Right atrium auricular region (tissue), 2 donors: Measurements from ENCODE around the gene DOK6. TPM values are rescaled to one million over a fixed set of nuclear protein-coding genes. Genes with fewer than 3 reads are reported as not detected.

Experiments
- DNase-seq: peaks from one replicate; pipeline ENCODE4 v3.0.0-alpha.2; 2019; ENCODE audit warnings: low spot score
- H3K27ac ChIP-seq, 2 donors: fragments of 200-600 bp; sonication (generic); 1 replicate in 1 of 2; 2 replicates in 1 of 2; pipeline ENCODE4 v1.5.1; 2016 to 2019
- H3K27me3 ChIP-seq, 2 donors: fragments of 200-600 bp; sonication (generic); one replicate each; pipeline versions ENCODE4 v1.5.1 to v1.6.0; 2017 to 2019
- H3K36me3 ChIP-seq: fragments of 200-600 bp; sonication (generic); one replicate; pipeline ENCODE4 v1.5.1; 2016
- H3K4me1 ChIP-seq, 2 donors: fragments of 200-600 bp; sonication (generic); one replicate each; pipeline versions ENCODE4 v1.5.1 to v1.6.0; 2017 to 2019
- H3K4me3 ChIP-seq, 2 donors: fragments of 200-600 bp; sonication (generic); 1 replicate in 1 of 2; 2 replicates in 1 of 2; pipeline ENCODE4 v1.5.1; 2017 to 2019; ENCODE audit warnings: mild to moderate bottlenecking in 1 of 2, moderate library complexity in 1 of 2
- H3K9me3 ChIP-seq, 2 donors: fragments of 200-600 bp; sonication (generic); one replicate each; pipeline ENCODE4 v1.5.1; 2019
- CTCF ChIP-seq, 2 donors: fragments of 200-600 bp; sonication (generic); IDR thresholded peaks; one replicate each; pipeline ENCODE4 v1.5.1; 2019; ENCODE audit warnings: antibody characterized with exemption in 2 of 2
- total RNA-seq, 2 donors: library from RNA; depleted of rRNA; stranded (reverse); fragments of >200 nt; gene quantifications; one replicate each; pipeline ENCODE4 v1.1.0, GENCODE V29; 2016

Gene DOK6
- total RNA-seq, 2 donors from 2014 or later, result 2.0 to 5.7 TPM

- no peaks in the 10 kb centered on the region for H3K36me3 ChIP-seq
- no peak for TF ChIP-seq CTCF (IDR thresholded peaks at IDR 0.05)
- H3K4me1 ChIP-seq, result no peaks in the 10 kb centered on the region
- no peak for DNase-seq
- H3K9me3 ChIP-seq, result no peaks in the 10 kb centered on the region
- no peaks in the 10 kb centered on the region for H3K27me3 ChIP-seq
- no peak overlapping the region for H3K27ac ChIP-seq
- no peak overlapping the region for H3K4me3 ChIP-seq
Measured at GRCh38 chr18:69612242-69612641, 211.6 kb downstream of the DOK6 start.

- Histone ChIP-seq H3K4me1 (no peaks in the 10 kb centered on the region), H3K36me3 (no peaks in the 10 kb centered on the region), H3K4me3 (no peak overlapping the region), H3K27ac (no peak overlapping the region), H3K9me3 (no peaks in the 10 kb centered on the region), H3K27me3 (no peaks in the 10 kb centered on the region)
- no peak for DNase-seq
- TF ChIP-seq CTCF (IDR thresholded peaks at IDR 0.05), result no peak
Measured at GRCh38 chr18:69616114-69616513, 215.4 kb downstream of the DOK6 start.

GRCh38 chr18:69617408-69617807 is 216.7 kb downstream of the DOK6 start:
- Histone ChIP-seq H3K27ac (no peak overlapping the region), H3K4me3 (no peak overlapping the region), H3K36me3 (no peaks in the 10 kb centered on the region), H3K4me1 (no peaks in the 10 kb centered on the region), H3K27me3 (no peaks in the 10 kb centered on the region), H3K9me3 (no peaks in the 10 kb centered on the region)
- no peak for TF ChIP-seq CTCF (IDR thresholded peaks at IDR 0.05)
- DNase-seq, result no peak

- Histone ChIP-seq H3K27me3 (no peaks in the 10 kb centered on the region), H3K27ac (no peak overlapping the region), H3K4me3 (no peak overlapping the region), H3K9me3 (no peaks in the 10 kb centered on the region), H3K4me1 (no peaks in the 10 kb centered on the region), H3K36me3 (no peaks in the 10 kb centered on the region)
- no peak for DNase-seq
- no peak for TF ChIP-seq CTCF (IDR thresholded peaks at IDR 0.05)
Measured at GRCh38 chr18:69617888-69618287, 217.2 kb downstream of the DOK6 start.

- Histone ChIP-seq H3K9me3 (no peaks in the 10 kb centered on the region), H3K27me3 (no peaks in the 10 kb centered on the region), H3K27ac (no peak overlapping the region), H3K4me1 (no peaks in the 10 kb centered on the region), H3K4me3 (no peak overlapping the region), H3K36me3 (no peaks in the 10 kb centered on the region)
- no peak for DNase-seq
- TF ChIP-seq CTCF (IDR thresholded peaks at IDR 0.05), result no peak
Measured at GRCh38 chr18:69622184-69622583, 221.5 kb downstream of the DOK6 start.

GRCh38 chr18:69622961-69623360 is 222.3 kb downstream of the DOK6 start:
- Histone ChIP-seq H3K36me3 (no peaks in the 10 kb centered on the region), H3K27me3 (no peaks in the 10 kb centered on the region), H3K27ac (no peak overlapping the region), H3K4me1 (no peaks in the 10 kb centered on the region), H3K9me3 (no peaks in the 10 kb centered on the region), H3K4me3 (no peak overlapping the region)
- no peak for DNase-seq
- TF ChIP-seq CTCF (IDR thresholded peaks at IDR 0.05), result no peak
